ENCODE measurements around the gene CPT1A.

DNA sequence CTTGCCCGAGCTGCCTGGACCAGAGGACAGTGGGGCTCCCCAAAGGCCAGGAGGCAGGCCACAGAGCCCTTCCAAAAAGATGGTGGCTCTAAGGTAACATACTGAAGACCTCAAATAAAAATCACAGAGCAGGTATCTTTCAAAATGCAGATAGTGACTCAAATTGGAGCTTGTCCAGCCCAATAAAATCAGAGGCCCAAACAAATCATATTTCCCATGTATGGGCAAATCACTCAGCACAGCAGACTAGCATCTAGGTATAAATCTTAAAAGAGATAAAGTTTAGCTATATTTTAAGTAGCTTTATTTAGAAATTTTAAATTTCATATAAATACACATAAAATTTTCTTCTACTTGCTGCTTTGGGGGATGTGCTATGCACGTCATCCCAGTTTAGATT, 93.7 kb downstream of the CPT1A start:
- TF ChIP-seq, protein P1, sequence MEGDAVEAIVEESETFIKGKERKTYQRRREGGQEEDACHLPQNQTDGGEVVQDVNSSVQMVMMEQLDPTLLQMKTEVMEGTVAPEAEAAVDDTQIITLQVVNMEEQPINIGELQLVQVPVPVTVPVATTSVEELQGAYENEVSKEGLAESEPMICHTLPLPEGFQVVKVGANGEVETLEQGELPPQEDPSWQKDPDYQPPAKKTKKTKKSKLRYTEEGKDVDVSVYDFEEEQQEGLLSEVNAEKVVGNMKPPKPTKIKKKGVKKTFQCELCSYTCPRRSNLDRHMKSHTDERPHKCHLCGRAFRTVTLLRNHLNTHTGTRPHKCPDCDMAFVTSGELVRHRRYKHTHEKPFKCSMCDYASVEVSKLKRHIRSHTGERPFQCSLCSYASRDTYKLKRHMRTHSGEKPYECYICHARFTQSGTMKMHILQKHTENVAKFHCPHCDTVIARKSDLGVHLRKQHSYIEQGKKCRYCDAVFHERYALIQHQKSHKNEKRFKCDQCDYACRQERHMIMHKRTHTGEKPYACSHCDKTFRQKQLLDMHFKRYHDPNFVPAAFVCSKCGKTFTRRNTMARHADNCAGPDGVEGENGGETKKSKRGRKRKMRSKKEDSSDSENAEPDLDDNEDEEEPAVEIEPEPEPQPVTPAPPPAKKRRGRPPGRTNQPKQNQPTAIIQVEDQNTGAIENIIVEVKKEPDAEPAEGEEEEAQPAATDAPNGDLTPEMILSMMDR (IDR thresholded peaks at IDR 0.05), result no peak
- TF ChIP-seq POLR2AphosphoS5 (IDR thresholded peaks at IDR 0.05) (no peak), POLR2A (IDR thresholded peaks at IDR 0.05) (no peak)

Data from prostate gland (tissue), 2 donors.